HG02884 (cell line): ENCODE measurements around the gene TARBP2.

Experiments
- ATAC-seq: cut with Tn5 transposase; IDR thresholded peaks from one replicate; pipeline ENCODE4 v1.9.1; 2021; ENCODE audit warnings: mild to moderate bottlenecking, moderate library complexity; ENCODE audit not compliant: unreplicated experiment

The TARBP2 gene

GRCh38 chr12:53495903-53496751 lies 5.0 kb upstream of the TARBP2 start:
- ATAC-seq = no peak

- ATAC-seq = no peak
Measured at GRCh38 chr12:53496752-53497032, 4.4 kb upstream of the TARBP2 start.

- ATAC-seq = no peak
Measured at GRCh38 chr12:53497461-53497860, 3.6 kb upstream of the TARBP2 start.

GRCh38 chr12:53498235-53498630 lies 2.9 kb upstream of the TARBP2 start:
- ATAC-seq = no peak

- ATAC-seq = no peak
Measured at GRCh38 chr12:53499266-53500141, 1.6 kb upstream of the TARBP2 start, which contains the start of gene MAP3K12. Gene MAP3K12, minus strand, starts transcription at chr12:53499458. Its CDS starts 12,067 bp downstream, at chr12:53487391.

GRCh38 chr12:53500142-53500775 lies 824 bp upstream of the TARBP2 start:
- no peak for ATAC-seq

- ATAC-seq = no peak
Measured at GRCh38 chr12:53501615-53502181, 615 bp downstream of the TARBP2 start.

GRCh38 chr12:53502331-53502730 lies 1.2 kb downstream of the TARBP2 start:
- ATAC-seq = no peak

- no peak for ATAC-seq
Measured at GRCh38 chr12:53502983-53503728, 2.1 kb downstream of the TARBP2 start.

- ATAC-seq = no peak
Measured at GRCh38 chr12:53504004-53504920, 3.2 kb downstream of the TARBP2 start.

- no peak for ATAC-seq
Measured at GRCh38 chr12:53505086-53505485, 4.0 kb downstream of the TARBP2 start.

GRCh38 chr12:53505555-53506449 lies 4.7 kb downstream of the TARBP2 start:
- ATAC-seq = no peak

- ATAC-seq = no peak
Measured at GRCh38 chr12:53506450-53506785, 5.3 kb downstream of the TARBP2 start.

- no peak for ATAC-seq
Measured at GRCh38 chr12:53506881-53507602, 6.0 kb downstream of the TARBP2 start, which contains the start of gene NPFF. Gene NPFF, minus strand, starts transcription at chr12:53507484. Its CDS starts 10 bp downstream, at chr12:53507474.

GRCh38 chr12:53507603-53507885 lies 6.5 kb downstream of the TARBP2 start:
- no peak for ATAC-seq

GRCh38 chr12:53508534-53509170 lies 7.6 kb downstream of the TARBP2 start:
- ATAC-seq = peak; percentile 84

- no peak for ATAC-seq
Measured at GRCh38 chr12:53510181-53510812, 9.2 kb downstream of the TARBP2 start.
